Activated CD4-positive, alpha-beta T cell treated with anti-CD3 and anti-CD28 coated beads for 36 hours (primary cell): ENCODE data around the gene TEX38. TPM values are rescaled to one million over a fixed set of nuclear protein-coding genes. Genes with fewer than 3 reads are reported as not detected.
"Not testable (repeated sequence)": the region's sequence is repeated elsewhere in the genome, so short reads cannot be mapped to it uniquely, and the experiment has no call there.

ENCODE experiments used
- ATAC-seq: fragments of 200-7000 bp; cut with Tn5 transposase; one replicate; pipeline ENCODE4 v1.10.0; 2021; ENCODE audit warnings: mild to moderate bottlenecking, moderate library complexity
- CTCF ChIA-PET: fragments of 350-600 bp; sonication (Branson Sonifier 250); formaldehyde crosslinking; loops from one replicate; lab custom pipeline; 2021; ENCODE audit warnings: antibody characterized with exemption; lab: Charles Lee
- POLR2A ChIA-PET: fragments of 350-600 bp; sonication (Branson Sonifier 250); formaldehyde crosslinking; loops from one replicate; lab custom pipeline; 2021; ENCODE audit warnings: antibody characterized with exemption, inconsistent platforms; lab: Charles Lee
- DNase-seq: peaks from one replicate; pipeline ENCODE4 v3.0.0-alpha.2; 2020
- H3K27ac Mint-ChIP-seq: one replicate; pipeline ENCODE4 v1.8.0; 2021; ENCODE audit warnings: mixed read lengths
- H3K27me3 Mint-ChIP-seq: one replicate; pipeline ENCODE4 v1.8.0; 2021; ENCODE audit warnings: mixed read lengths
- H3K36me3 Mint-ChIP-seq: one replicate; pipeline ENCODE4 v1.8.0; 2021; ENCODE audit warnings: low read depth, mixed read lengths
- H3K4me1 Mint-ChIP-seq: one replicate; pipeline ENCODE4 v1.8.0; 2021; ENCODE audit warnings: mixed read lengths
- H3K4me3 Mint-ChIP-seq: one replicate; pipeline ENCODE4 v1.8.0; 2021; ENCODE audit warnings: mild to moderate bottlenecking, moderate library complexity, mixed read lengths
- H3K9me3 Mint-ChIP-seq: one replicate; pipeline ENCODE4 v1.8.0; 2021; ENCODE audit warnings: low read depth, mixed read lengths
- intact Hi-C, 2 experiments: fragments of 100-400 bp; cut with DNase I in 1 of 2; cut with micrococcal nuclease in 1 of 2; formaldehyde crosslinking; loops; one replicate each; pipeline versions ENCODE4 v1.14.2 to v1.15.1; 2022 to 2024; cut with DNase I, micrococcal nuclease
- total RNA-seq, 2 experiments: library from RNA; stranded (reverse); gene quantifications; one replicate each; pipeline ENCODE4 v1.2.3, GENCODE V29; 2021

The TEX38 gene
- total RNA-seq, 2 experiments from 2014 or later, result 0.18 TPM; not detected in 1

DNA sequence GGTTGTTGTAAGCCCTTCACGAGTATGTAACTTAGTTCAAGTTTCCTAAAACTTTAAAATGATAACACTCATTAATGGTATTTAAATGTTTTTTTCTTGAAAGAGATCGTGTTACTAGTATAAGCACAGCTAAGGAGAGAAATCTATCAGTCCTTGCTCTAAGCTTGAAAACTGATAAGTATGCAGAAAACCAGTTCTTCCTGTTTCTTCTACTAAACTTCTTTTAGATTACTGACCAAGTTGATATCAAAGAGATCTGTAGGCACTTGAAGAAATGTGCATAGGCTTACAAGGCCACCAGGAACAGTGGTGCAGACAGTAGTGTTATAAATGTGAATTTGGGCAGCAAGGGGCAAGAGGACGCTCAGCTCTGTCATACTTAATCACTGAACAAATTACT is 43.3 kb downstream of the TEX38 start:
- H3K4me3 Mint-ChIP-seq, result no peak overlapping the region
- no peaks in the 10 kb centered on the region for H3K9me3 Mint-ChIP-seq
- ChIA-PET CTCF (no interaction called here), POLR2A (no interaction called here)
- H3K4me1 Mint-ChIP-seq, result peaks cover 41% of the 10 kb centered on the region
- peak overlapping the region; percentile 15 for H3K27ac Mint-ChIP-seq
- intact Hi-C loops, result loop anchor here (5.0 kb wide), 3 partner anchors 98 to 617 kb away; partner anchors contain the start of genes CMPK1 (in 1 of the 2), FAAH (in 1 of the 2) and MOB3C (in 1 of the 2)
- H3K27me3 Mint-ChIP-seq, result no peaks in the 10 kb centered on the region
- no peak for ATAC-seq
- DNase-seq, result no peak
- H3K36me3 Mint-ChIP-seq, result peaks cover 37% of the 10 kb centered on the region

DNA sequence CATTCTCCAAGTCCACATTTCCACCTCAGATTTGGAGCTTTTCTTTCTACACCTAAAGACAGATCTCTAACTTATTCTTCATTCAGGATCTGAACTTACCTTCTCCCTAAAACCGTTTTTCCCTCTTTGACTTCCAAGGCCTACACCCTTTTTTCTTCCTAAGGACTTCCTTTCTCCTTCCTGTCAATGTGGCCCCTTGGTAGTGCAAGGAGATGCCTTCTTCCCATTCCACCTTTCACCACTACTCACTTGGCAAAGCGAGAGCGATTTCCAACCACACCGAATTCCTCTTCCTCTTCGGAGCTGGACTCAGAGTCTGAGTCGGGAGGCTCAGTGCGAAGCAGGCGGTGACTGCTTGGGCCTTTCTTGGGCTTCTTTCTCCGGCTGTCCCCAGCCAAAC is 46.0 kb downstream of the TEX38 start:
- H3K27ac Mint-ChIP-seq, result peak overlapping the region; percentile 87

DNA sequence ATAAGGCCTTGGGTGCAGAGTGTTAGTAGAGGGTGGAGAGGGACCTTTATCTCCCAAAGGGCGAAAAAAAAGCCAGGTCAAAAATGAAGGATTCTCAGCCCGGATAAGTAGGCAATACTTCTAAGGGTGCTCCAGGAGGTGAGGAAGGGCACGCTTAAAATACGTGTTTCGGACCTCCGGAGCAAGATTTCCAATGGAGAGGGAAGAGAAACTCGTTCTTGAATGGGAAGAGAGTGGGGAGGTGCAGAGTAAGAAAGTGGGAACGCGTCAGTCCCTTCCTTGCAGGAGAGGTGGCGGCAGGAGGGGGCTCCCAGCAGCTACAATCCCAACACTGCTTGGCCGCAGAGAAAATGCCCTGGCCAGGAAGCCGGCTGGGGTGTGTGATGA is 46.7 kb downstream of the TEX38 start:
- peaks cover 35% of the 10 kb centered on the region for H3K4me1 Mint-ChIP-seq
- POLR2A ChIA-PET, result no interaction called here
- peak overlapping the region; percentile 90 for H3K4me3 Mint-ChIP-seq
- no peak for DNase-seq
- H3K9me3 Mint-ChIP-seq, result no peaks in the 10 kb centered on the region
- no peaks in the 10 kb centered on the region for H3K27me3 Mint-ChIP-seq
- intact Hi-C loops, result loop anchor here (2.0 to 5.0 kb wide), 4 partner anchors 50 to 614 kb away; partner anchors contain the start of genes ATPAF1 (in 1 of the 2), CMPK1 (in 1 of the 2), FAAH (in 1 of the 2) and MOB3C (in 1 of the 2)
- CTCF ChIA-PET, result interaction anchor here (0.8 to 1.2 kb wide), 2 partner anchors 10 to 50 kb away, joined by 3 read pairs; partner anchors contain the start of gene ATPAF1
- H3K36me3 Mint-ChIP-seq, result peaks cover 26% of the 10 kb centered on the region
- no peak for ATAC-seq
- H3K27ac Mint-ChIP-seq, result peak overlapping the region; percentile 87

More for the DNA sequence above, 46.0 kb downstream of the TEX38 start:
- H3K4me1 Mint-ChIP-seq, result peaks cover 35% of the 10 kb centered on the region
- CTCF ChIA-PET, result interaction anchor here (0.8 to 1.2 kb wide), 3 partner anchors 10 to 50 kb away, joined by 3 to 5 read pairs (median 3); partner anchors contain the start of gene ATPAF1
- intact Hi-C loops, result loop anchor here (2.0 to 5.0 kb wide), 4 partner anchors 49 to 615 kb away; partner anchors contain the start of genes ATPAF1 (in 1 of the 2), CMPK1 (in 1 of the 2), FAAH (in 1 of the 2) and MOB3C (in 1 of the 2)
- ATAC-seq (no peak), DNase-seq (no peak)
- peak overlapping the region; percentile 90 for H3K4me3 Mint-ChIP-seq
- POLR2A ChIA-PET, result interaction anchor here (1.6 kb wide), 1 partner anchor 113 kb away, joined by 3 read pairs; the partner anchor contains the start of gene MKNK1
- H3K36me3 Mint-ChIP-seq, result peaks cover 29% of the 10 kb centered on the region
- no peaks in the 10 kb centered on the region for H3K9me3 Mint-ChIP-seq
- H3K27me3 Mint-ChIP-seq, result no peaks in the 10 kb centered on the region

DNA sequence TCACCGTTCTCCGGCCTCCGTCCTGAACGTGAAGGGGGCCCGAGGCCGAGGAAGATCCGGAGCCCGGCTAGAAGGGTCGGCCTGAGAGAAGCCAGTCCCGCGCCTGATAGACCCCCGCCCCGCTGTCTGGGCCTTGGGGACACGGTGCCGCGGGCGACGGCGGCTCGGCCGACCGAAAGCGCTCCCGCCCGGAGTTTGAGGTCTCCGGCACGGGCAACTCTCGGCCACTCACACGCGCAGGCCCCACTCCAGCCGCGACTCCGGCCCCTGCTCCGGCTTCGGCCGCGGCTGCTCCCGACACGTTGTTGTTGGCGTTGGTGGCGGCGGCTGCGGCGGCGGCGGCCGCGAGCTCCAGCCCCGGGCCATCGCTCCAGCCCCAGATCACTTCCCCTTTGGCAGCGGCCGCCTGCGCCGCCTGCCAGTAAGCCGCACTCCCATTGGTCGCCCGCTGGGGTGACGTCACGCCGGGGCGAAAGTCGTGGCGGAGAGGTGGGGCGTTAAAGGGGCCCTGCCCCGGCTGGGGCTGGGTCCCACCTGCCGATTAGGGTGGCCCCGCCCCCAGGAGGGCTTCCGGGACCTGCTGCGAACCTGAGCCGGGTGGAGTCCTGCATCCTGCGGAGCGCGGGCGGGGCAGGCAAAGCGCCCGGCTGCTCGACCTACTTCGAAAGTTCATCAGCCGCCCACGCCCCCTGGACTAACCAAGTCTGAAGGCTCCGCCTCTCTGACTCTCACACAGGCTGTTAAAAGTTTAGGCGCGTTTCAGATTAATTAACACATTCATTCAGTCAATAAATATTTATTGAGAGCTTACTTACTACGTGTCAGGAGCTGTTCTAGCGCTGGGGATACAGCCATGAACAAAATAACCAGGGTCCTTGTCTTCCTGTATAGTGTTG is 47.3 kb downstream of the TEX38 start, which contains the start of gene EFCAB14:
TSS of gene EFCAB14 (minus strand) at position 388 of the 896 bp plus-strand sequence. CDS start 1,027 bp downstream, outside the sequence.
- POLR2A ChIA-PET, result interaction anchor here (0.5 kb wide), 1 partner anchor 13 kb away, joined by 3 read pairs; no protein-coding TSS in a partner anchor
- H3K27ac Mint-ChIP-seq, result peak within 1 kb of the TSS; percentile 87

DNA sequence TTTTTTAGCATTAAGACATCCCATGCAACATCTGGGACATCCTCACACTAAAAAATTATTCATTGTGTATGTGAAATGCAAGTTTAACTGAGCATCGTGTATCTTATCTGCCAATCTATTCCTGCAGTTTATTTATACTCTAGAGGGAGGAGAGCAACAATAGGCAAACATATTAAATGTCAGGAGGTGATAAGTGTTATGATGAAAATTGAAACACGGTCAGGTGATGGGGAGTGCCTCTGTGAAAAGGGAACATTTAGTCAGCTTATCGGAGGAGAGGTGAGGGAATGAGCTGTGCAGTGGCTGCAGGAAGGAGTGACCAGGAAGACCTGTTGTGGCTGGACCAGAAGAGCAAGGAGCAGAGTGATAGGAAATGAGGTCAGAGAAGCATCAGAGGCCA is 48.0 kb downstream of the TEX38 start:
- peak; percentile 9 for ATAC-seq

More for the DNA sequence above, 47.3 kb downstream of the TEX38 start, which contains the start of gene EFCAB14:
- Mint-ChIP-seq H3K4me3 (peak within 1 kb of the TSS; percentile 90), H3K27me3 (no peaks in the 10 kb centered on the region), H3K36me3 (peaks cover 25% of the 10 kb centered on the region), H3K4me1 (peaks cover 35% of the 10 kb centered on the region), H3K9me3 (no peaks in the 10 kb centered on the region)
- ATAC-seq (peak; percentile 99), DNase-seq (peak; percentile 99)
- CTCF ChIA-PET, result interaction anchor here (1.2 to 1.6 kb wide), 2 partner anchors 9 to 51 kb away, joined by 3 read pairs; partner anchors contain the start of gene ATPAF1
- intact Hi-C loops, result loop anchor here (1.0 to 5.0 kb wide), 10 partner anchors 50 to 613 kb away; partner anchors contain the start of genes ATPAF1 (in 2 of the 2), MKNK1 (in 2 of the 2), MOB3C (in 2 of the 2) and CMPK1 (in 1 of the 2)

DNA sequence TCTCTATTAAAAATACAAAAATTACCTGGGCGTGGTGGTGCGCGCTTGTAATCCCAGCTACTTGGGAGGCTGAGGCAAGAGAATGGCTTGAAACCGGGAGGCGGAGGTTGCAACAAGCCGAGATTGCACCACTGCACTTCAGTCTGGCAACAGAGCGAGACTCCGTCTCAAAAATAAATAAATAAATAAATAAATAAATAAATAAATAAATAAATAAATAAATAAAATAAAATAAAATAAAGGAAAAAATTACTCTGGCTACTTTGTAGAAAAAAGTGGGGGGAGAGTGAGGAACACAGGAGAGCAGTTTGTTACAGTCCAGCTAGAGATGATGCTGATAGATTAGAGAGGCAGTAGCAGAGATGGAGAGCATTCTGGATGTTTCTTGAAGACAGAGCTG is 48.7 kb downstream of the TEX38 start:
- peaks cover 21% of the 10 kb centered on the region for H3K36me3 Mint-ChIP-seq
- H3K27me3 Mint-ChIP-seq, intact Hi-C loops, H3K9me3 Mint-ChIP-seq, H3K27ac Mint-ChIP-seq, ATAC-seq, POLR2A ChIA-PET, DNase-seq, H3K4me3 Mint-ChIP-seq: not testable (repeated sequence)
- CTCF ChIA-PET, result interaction anchor here (0.5 to 1.6 kb wide), 5 partner anchors 10 to 458 kb away, joined by 3 to 4 read pairs (median 3); partner anchors contain the start of gene MKNK1
- H3K4me1 Mint-ChIP-seq, result peaks cover 32% of the 10 kb centered on the region

More for the DNA sequence above, 48.0 kb downstream of the TEX38 start:
- H3K27ac Mint-ChIP-seq, result peak overlapping the region; percentile 68
- ChIA-PET CTCF (interaction anchor here (0.6 to 1.6 kb wide), 3 partner anchors 9 to 95 kb away, joined by 3 read pairs; no protein-coding TSS in a partner anchor), POLR2A (interaction anchor here (0.5 kb wide), 1 partner anchor 12 kb away, joined by 3 read pairs; no protein-coding TSS in a partner anchor)
- H3K9me3 Mint-ChIP-seq, result no peaks in the 10 kb centered on the region
- H3K36me3 Mint-ChIP-seq, result peaks cover 22% of the 10 kb centered on the region
- no peaks in the 10 kb centered on the region for H3K27me3 Mint-ChIP-seq
- peaks cover 35% of the 10 kb centered on the region for H3K4me1 Mint-ChIP-seq
- peak; percentile 20 for DNase-seq
- intact Hi-C loops, result loop anchor here (1.0 to 5.0 kb wide), 10 partner anchors 51 to 613 kb away; partner anchors contain the start of genes ATPAF1 (in 2 of the 2), MKNK1 (in 2 of the 2), MOB3C (in 2 of the 2) and CMPK1 (in 1 of the 2)
- peak overlapping the region; percentile 90 for H3K4me3 Mint-ChIP-seq

DNA sequence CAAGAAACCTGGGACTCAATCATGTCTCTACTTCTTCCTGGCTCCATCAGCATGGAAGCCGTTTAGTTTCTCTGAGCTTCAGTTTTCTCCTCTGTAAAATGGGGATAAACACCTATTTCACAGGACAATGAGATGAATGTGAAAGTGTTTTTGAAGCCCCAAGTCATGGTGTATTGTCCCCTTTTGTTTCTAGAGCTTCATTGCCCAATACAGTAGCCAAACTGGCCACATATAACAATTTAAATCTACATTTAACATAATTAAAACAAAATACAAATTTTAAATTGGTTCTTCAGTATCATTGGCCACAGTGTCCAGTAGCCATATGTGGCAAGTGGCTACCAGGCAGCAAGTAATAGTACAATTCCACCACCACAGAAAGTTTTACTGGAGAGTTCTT is 49.5 kb downstream of the TEX38 start:
- intact Hi-C loops, result no loop called here
- Mint-ChIP-seq H3K9me3 (no peaks in the 10 kb centered on the region), H3K27me3 (peaks cover 6% of the 10 kb centered on the region), H3K36me3 (peaks cover 16% of the 10 kb centered on the region), H3K27ac (no peak overlapping the region), H3K4me1 (peaks cover 28% of the 10 kb centered on the region), H3K4me3 (no peak overlapping the region)
- CTCF ChIA-PET, result interaction anchor here (0.7 to 1.2 kb wide), 3 partner anchors 15 to 274 kb away, joined by 3 to 4 read pairs (median 4); partner anchors contain the start of gene MKNK1
- DNase-seq, result no peak
- no peak for ATAC-seq
- POLR2A ChIA-PET, result no interaction called here

DNA sequence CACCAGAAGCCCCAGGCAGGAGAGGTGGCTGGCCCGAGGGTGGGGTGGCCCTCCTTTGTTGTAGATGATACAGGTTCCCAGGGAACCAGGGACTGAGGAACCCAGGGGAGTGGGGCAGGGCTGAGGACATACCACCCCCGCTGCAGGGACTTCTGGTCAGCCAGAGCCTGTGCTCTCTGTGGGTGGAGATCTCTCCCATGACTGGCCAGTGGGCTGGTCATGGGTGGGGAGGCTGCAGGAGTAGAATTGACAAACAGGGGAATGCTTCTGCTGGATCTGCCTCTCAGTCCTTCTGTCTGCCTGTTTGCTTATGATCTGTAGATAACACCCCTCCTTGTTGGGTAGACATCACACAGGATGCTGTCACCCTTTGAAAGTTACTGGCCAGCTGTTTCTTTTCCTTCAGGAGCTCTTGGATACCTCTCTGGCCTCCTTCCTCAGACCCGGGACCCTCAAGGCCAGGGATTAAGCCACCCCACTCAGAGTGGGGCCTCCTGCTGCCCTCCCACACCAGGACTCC is 50.1 kb downstream of the TEX38 start:
- Mint-ChIP-seq H3K4me3 (no peak overlapping the region), H3K27ac (no peak overlapping the region), H3K27me3 (peaks cover 11% of the 10 kb centered on the region), H3K9me3 (no peaks in the 10 kb centered on the region), H3K4me1 (peaks cover 22% of the 10 kb centered on the region), H3K36me3 (peaks cover 11% of the 10 kb centered on the region)
- POLR2A ChIA-PET, result no interaction called here
- no peak for DNase-seq
- intact Hi-C loops, result no loop called here
- CTCF ChIA-PET, result interaction anchor here (1.2 kb wide), 1 partner anchor 274 kb away, joined by 3 read pairs; no protein-coding TSS in a partner anchor
- no peak for ATAC-seq
